ENCODE measurements around the gene ZNF385D.
"Not testable (repeated sequence)": the region's sequence is repeated elsewhere in the genome, so short reads cannot be mapped to it uniquely, and the experiment has no call there.

ZNF385D gene

GRCh38 chr3:21446945-21447475 lies 304.0 kb downstream of the ZNF385D start:
- DNase-seq (ENCODE audit: low read depth) = no peak

- no peak for DNase-seq (ENCODE audit: low read depth)
Measured at GRCh38 chr3:21446027-21446426, 305.0 kb downstream of the ZNF385D start.

DNA sequence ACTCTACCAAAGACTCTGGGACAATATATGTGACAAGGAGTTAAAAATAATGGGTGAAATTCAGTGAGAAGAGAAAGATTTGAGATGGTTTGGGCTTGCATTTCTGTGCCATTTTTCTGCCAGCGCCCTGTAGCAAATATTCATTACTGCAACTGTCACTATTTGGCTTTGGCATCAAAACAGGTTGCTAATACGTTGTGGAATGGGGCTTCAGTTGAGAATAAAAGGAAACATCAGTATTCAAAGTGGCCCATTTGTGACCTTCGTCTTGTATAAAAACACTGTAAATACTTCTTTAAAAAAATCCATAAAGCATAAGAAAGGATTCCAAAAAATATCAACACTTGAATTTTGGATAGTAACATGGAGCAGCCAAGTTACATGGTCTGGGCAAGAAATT lies 309.2 kb downstream of the ZNF385D start:
- no peak for DNase-seq (ENCODE audit: low read depth)

DNA sequence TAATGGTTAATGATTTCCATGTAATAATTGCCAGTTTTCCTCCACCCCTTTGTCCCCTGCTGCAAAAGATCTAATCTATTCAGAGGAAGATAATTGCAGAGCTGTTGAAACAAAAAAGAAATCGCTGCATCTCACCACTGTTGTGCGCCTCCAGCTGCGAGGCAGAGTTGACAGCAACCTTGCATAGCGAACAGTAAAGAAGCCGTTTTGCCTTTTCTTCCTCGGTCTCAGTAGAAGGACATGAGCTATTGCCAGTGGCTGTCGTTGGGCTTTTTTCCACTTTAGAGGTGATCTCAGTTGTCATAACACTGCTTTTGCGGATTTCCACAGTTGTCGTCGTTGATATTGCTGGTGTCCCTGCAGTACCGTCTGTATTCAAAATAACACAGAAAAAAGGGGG lies 314.2 kb downstream of the ZNF385D start:
- no peak for DNase-seq (ENCODE audit: low read depth)

DNA sequence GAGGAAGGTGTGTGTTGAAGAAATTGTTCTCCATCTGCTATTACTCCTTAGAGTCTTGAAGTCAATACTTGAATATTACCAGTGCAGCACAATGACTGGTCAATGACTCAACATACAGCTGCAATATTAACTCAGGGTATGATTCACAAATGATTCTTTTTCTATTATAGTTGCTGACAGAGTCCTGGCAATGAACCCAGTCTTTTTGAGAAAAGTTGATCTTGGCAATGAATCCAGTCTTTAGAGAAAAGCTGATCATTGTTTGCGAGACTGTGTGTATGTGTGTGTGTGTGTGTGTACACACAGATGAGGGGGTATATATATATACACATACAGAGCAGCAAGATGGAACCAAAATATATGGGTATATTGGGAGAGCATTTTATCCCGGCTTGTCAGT lies 315.1 kb downstream of the ZNF385D start:
- DNase-seq (ENCODE audit: low read depth) = no peak

- no peak for DNase-seq (ENCODE audit: low read depth)
Measured at GRCh38 chr3:21434310-21434709, 316.7 kb downstream of the ZNF385D start.

DNA sequence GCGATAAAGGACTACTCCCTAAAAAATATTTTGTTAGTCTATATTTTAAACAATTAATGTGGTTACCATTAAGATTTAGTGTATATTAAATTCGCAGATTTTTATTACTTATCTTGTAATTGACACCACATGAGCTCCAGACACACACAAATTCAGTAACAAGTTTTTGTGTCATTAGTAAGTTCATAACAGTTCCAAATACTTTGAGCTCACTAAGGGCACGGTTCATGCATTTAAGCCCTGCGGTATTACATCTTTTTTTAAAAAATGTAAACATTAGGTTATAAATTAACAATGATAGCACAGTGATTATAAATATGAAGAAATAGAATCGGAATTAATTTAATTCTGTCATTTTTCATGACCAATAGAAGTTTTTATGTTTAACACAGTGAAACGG lies 317.3 kb downstream of the ZNF385D start:
- no peak for DNase-seq (ENCODE audit: low read depth)

DNA sequence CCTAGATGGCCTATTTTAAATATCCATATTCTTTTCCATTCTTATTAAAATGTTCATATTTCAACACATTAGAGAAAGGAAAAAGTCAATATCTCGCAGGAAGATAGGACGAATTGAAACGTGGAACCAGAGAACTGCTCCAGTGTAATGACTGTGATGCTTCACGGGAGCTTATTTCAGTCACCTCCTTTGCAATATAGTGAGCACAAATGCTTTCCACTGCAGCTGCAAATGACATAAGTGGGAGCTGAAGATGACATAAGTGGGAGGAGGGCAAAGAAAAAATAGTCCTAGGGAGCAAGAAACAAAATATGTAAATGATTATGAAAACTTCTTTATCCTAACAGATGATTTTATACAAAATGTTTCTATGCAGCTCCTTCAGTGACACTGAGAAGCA lies 324.1 kb downstream of the ZNF385D start:
- no peak for DNase-seq (ENCODE audit: low read depth)

- DNase-seq (ENCODE audit: low read depth) = no peak
Measured at GRCh38 chr3:21425715-21426114, 325.3 kb downstream of the ZNF385D start.

- DNase-seq (ENCODE audit: low read depth) = no peak
Measured at GRCh38 chr3:21421096-21421495, 329.9 kb downstream of the ZNF385D start.

DNA sequence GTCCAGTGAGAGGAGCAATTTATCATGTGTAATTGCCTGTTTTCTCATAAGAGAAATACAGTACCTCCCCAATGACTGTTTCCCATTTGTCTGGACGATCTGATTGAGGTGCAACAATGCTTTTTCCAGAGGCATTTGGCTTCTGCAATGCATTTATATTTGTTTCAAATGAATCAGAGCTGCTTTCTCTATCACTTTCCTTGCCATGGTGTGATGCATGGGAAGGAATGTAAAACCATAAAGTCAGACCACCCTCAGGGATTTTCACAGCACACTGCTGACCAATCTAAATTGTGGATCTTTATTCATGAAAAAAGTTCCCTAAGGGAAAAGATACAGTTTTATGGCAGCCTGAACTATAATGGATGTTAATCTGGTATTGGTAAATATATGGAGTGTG lies 333.0 kb downstream of the ZNF385D start:
- DNase-seq (ENCODE audit: low read depth) = no peak

- DNase-seq (ENCODE audit: low read depth) = no peak
Measured at GRCh38 chr3:21414506-21414905, 336.5 kb downstream of the ZNF385D start.

GRCh38 chr3:21411058-21411457 lies 340.0 kb downstream of the ZNF385D start:
- no peak for DNase-seq (ENCODE audit: low read depth)

DNA sequence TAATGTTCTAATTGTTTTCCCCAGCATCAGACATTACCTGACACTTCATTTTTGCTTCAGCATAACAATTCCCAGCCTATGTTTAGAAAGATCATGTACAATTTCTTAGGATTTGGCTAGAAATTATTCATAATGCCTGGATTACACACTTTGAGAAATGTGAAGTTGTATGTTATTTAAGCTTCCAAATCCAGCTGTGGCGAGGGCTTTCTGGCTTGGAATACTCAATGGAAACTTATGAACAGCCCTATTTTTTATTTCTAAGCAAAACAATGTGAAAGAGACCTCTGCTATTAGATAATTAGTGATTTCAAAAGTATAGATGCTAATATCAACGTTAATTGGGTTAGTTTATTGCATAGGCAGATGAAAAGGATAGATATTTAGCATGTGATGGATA lies 341.6 kb downstream of the ZNF385D start:
- no peak for DNase-seq (ENCODE audit: low read depth)

- no peak for DNase-seq (ENCODE audit: low read depth)
Measured at GRCh38 chr3:21407743-21408142, 343.3 kb downstream of the ZNF385D start.

GRCh38 chr3:21405671-21406667 lies 345.0 kb downstream of the ZNF385D start:
- DNase-seq (ENCODE audit: low read depth) = no peak

GRCh38 chr3:21398461-21398860 lies 352.5 kb downstream of the ZNF385D start:
- no peak for DNase-seq (ENCODE audit: low read depth)

DNA sequence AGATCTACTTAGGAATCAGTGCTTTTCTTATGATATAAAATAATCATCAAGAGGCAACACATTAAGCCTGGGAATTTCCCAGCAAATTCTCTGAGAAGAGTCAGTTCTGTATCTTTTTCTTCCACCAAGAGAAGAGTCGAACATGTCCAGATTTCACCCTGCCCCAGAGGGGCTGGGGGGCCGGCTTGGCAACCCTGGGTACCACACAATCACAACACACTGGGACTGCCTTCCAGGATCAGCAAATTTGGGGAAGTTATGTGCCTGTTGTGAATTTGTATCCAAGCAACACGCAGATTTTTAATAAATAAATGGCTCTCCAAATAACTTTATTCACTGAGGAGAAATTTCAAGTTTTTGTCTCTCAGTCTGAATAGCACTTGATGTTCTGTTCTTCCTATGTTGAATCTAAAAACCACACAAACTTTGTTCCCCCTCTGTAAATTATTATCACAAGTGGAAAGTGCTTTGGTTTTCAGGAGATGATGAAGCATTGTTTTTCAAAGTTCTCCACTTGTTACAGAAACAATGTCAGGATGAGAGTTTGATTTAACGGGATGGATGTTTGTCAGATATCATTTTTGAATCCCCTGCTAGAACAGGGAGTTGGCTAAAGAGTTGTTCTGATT lies 357.2 kb downstream of the ZNF385D start:
- DNase-seq (ENCODE audit: low read depth) = no peak

GRCh38 chr3:21392526-21392925 lies 358.5 kb downstream of the ZNF385D start:
- DNase-seq (ENCODE audit: low read depth) = no peak

GRCh38 chr3:21390856-21391255 lies 360.2 kb downstream of the ZNF385D start:
- no peak for DNase-seq (ENCODE audit: low read depth)

GRCh38 chr3:21390136-21390535 lies 360.9 kb downstream of the ZNF385D start:
- no peak for DNase-seq (ENCODE audit: low read depth)

DNA sequence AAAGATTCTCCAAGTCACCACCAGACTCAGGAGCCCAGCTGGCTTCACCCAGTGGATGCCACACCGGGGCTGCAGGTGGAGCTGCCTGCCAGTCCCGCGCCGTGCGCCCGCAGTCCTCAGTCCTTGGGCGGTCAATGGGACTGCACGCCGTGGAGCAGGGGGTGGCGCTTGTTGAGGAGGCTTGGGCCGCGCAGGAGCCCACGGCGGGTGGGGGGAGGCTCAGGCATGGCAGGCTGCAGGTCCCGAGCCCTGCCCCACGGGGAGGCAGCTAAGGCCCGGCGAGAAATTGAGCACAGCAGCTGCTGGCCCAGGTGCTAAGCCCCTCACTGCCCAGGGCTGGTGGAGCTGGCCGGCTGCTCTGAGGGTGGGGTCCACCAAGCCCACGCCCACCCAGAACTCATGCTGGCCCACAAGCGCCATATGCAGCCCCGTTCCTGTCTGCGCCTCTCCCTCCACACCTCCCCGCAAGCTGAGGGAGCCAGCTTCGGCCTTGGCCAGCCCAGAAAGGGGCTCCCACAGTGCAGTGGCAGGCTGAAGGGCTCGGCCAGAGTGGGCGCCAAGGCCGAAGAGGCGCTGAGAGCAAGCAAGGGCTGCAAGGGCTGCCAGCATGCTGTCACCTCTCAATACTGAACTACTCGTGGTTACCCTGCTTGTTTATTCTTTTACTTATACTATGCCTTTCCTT lies 363.7 kb downstream of the ZNF385D start:
- DNase-seq (ENCODE audit: low read depth) = not testable (repeated sequence)

- DNase-seq (ENCODE audit: low read depth) = not testable (repeated sequence)
Measured at GRCh38 chr3:21378036-21378435, 373.0 kb downstream of the ZNF385D start.

Measured in stimulated activated CD8-positive, alpha-beta memory T cell treated with anti-CD3 and anti-CD28 coated beads, Interleukin-4, amount 100 ng/mL, for 24 hours (primary cell).